ENCODE data around the gene MYL12A.
"Not testable (repeated sequence)": the region's sequence is repeated elsewhere in the genome, so short reads cannot be mapped to it uniquely, and the experiment has no call there.

The MYL12A gene

DNA sequence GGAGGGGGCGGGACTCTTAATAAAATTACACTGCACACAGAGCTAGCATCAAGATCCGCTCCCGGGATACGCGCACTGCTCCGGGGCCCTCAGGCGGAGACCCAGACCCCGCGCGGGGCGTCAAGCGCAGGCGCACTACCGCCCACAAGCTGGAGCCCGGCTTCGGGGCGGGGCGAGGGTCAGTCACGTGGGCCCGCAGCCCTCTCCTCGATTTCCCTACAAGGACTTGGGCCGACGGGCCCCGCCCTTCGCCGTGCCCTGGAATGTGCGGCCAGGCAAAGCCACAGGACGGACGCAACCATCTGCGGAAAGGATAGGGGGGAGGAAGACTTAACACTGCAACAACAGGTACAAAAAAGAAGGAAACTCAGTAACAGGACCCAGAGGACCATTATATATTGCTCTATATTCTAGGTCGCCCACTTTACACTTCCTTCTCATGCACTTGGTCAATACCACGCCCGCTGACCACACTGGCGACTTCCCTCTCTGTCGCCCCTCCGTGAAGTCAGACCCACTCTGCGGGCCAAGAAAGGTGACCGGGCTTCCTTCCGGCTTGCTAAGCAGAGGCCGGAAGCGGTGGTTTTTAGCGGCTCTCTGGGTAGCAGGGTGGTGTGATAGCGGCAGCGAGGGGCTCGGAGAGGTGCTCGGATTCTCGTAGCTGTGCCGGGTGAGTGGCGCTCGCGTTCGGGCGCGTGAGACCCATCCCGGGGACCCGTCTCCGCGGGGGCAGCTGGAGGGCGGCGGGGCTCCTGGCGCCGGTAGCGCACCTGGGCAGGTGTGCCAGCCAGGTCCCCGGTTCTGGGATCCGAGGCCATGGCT, at the start of gene MYL12A:
Gene MYL12A, plus strand, starts transcription at position 562 of the 822 bp plus-strand sequence. CDS start 5,447 bp downstream, outside the sequence.
- peak; percentile 98 for DNase-seq

DNA sequence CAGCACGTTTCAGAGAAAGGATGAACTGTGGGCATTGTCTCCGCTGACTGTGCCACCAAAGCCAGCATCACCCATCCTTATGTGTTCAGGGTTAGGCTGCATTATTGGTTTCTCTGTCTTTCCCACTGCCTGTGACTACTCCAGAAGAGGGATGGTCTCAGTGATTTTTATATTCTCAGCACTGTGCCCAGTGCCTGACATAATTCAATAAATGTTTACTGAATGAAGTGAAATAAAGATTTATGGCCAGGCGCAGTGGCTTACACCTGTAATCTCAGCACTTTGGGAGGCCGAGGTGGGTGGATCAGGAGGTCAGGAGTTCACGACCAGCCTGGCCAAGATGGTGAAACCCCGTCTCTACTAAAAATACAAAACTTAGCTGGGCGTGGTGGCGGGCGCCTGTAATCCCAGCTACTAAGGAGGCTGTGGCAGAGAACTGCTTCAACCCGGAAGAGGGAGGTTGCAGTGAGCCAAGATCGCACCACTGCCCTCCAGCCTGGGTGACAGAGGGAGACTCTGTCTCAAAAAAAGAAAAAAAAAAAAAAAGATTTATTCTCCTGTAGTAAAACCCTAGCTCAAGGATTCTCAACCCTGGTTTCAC, 49.2 kb upstream of the MYL12A start:
- DNase-seq, result not testable (repeated sequence)

GRCh38 chr18:3199942-3200645, 47.5 kb upstream of the MYL12A start:
- DNase-seq, result no peak

DNA sequence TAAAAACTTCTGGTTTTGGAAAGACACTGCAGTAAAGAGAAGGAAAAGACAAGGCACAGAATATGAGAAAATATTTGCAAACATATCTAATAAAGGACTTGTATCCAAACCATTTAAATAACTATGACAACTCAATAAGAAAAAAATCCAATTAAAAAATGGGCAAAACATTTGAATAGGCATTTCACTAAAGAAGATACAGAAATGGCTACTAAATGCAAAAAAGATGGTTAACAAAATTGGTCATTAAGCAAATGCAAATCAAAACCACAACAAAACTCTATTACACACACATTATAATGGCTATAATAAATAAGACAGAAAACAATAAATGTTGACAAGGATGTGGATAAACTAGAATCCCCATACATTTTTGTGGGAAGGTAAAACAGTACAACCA, 42.4 kb upstream of the MYL12A start:
- no peak for DNase-seq

- no peak for DNase-seq
Observed at GRCh38 chr18:3207565-3207964, 40.0 kb upstream of the MYL12A start.

DNA sequence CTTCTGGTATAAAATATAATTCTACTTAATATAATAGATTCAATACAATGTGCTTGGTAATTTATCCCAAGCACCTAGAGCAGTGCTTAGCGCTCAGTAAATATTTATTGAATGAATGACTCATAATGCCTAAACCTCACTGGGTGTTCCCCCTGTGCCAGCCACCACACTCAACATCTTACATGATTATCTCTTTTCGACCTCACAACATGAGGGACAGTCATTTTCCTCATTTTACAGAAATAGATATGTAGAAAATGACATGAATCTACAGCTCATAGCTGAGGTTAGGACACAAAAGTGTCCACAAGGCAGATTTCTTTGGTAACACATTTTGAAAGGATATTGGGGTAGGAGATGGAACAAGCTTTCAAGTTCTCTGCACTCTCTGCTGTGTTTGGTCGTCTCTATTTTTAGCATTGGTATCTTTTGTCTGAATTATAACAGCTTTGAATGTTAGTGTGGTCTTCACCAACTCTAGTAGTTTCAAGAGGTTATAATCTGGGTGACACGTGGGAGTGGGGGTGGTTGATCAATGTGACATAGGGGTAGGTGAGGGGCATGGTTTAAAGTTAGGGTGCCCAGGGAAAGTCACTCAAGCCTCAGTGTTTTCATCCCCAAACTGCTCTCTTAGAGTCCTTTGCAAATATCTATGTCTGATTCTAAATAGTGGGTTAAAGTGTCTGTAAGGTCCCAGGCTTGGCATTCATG, 37.6 kb upstream of the MYL12A start:
- peak; percentile 24 for DNase-seq

GRCh38 chr18:3211236-3211992, 36.2 kb upstream of the MYL12A start:
- DNase-seq, result no peak

DNA sequence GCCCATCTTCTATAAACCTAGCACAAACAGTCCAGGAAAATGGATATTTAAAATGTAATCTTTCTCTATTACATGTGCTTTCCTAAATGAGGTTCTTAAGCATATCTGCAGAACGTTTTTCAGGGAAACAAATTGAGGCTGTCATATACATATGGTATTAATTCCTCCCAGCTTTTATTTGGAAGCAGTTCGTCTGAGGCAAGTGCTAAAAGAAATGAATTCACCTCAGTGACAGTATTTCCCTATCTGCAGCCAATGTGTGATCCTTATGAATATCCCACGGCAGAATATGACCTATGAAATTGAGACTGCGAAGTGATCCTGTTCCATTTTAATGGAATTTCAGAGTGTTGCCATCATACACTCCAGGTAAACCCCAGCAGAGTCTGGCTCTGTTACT, 34.9 kb upstream of the MYL12A start:
- DNase-seq, result no peak

GRCh38 chr18:3213300-3214059, 34.1 kb upstream of the MYL12A start:
- no peak for DNase-seq

- no peak for DNase-seq
Observed at GRCh38 chr18:3214855-3215637, 32.6 kb upstream of the MYL12A start.

GRCh38 chr18:3216987-3217386, 30.6 kb upstream of the MYL12A start:
- no peak for DNase-seq

DNA sequence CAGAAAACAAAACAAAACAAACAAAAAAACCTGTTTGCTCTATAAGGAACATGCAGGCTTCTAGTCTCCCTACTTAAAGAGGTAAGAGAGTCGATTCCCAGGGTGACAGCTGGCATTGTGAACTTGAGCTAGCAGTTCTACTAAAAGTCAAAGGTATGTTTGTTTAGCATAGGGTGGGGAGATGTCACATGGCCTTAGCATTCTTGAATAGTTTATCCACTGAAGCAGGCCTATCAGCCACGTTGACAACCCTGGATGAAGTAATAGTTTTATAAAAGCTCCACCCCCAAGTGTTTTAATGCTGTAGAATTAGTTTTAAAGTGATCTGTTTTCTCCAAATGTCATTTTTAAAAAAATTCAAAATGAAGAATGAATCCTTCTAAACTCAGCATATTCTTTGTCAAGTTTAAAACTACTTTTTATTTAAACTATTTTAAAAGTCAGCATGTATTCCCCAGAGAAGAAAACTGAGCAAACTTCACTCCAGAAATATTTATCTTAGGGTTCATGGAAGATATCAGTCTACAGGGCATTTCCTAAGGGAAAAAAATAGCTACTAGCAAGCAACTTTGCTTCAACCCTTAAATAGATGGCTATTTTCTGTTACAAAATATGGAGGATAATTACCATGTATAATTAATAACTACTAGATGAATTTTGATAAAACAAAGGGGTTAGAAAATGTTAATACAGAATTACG, 29.5 kb upstream of the MYL12A start:
- no peak for DNase-seq

DNA sequence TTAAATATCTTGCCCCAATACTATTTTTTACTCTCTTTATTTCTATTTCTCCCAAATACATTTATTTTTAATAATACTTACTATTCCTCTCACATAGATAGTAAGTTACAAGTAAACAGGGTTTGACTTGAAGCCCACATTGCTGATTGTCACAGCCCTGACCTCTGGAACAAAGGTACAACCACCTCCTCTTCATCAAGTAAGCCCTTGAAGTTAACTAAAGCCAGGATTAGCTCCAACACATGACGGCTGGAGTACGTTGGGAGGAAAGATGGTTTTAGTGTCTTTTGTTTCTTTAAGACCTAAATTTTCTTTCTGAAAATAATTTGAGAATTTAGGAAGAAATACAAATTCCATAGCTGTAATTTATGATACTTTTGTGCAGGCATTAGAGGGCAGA, 28.8 kb upstream of the MYL12A start:
- DNase-seq, result no peak

DNA sequence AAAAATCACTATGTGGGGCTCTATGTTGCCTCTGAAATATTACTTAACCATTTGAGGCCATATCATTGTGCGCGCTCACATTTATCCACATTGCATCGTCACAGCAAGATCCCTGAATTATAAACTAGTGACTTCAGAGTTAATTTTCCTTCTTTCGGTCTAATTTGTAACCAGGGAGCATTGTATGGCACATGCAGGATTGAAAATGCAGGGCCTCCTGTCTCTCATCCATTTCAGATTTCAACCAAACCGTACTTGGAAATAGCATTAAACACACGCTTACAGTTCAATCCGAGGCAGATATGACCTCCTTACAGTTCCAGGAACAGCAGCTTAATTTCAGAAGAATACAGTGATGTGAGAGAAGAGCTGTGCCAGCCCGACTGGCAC, 28.4 kb upstream of the MYL12A start:
- DNase-seq, result no peak

GRCh38 chr18:3219631-3220335, 27.8 kb upstream of the MYL12A start, which contains the start of gene MYOM1:
Gene MYOM1 (minus strand): TSS chr18:3219968. CDS start chr18:3215223, 4,745 bp downstream.
- DNase-seq, result no peak

GRCh38 chr18:3220868-3221267, 26.7 kb upstream of the MYL12A start:
- not testable (repeated sequence) for DNase-seq

DNA sequence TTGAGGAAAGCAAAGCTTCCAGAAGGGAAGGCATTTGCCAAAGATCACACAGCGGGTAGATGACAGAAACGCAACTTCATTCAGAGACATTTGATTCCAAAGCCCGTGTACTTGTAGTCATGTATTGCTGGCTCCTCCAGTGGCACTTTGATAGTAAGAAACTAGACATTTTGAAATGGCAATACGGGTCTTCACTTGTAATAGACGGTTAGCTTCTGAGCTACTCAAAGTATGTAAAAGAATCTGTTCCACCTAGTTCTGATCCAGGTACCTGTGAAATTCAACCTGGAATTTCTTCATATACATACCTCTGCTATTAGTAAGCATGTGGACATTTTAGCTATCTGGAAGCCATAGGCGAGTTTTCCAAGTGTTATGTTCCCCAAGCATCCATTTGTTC, 26.1 kb upstream of the MYL12A start:
- DNase-seq, result no peak

DNA sequence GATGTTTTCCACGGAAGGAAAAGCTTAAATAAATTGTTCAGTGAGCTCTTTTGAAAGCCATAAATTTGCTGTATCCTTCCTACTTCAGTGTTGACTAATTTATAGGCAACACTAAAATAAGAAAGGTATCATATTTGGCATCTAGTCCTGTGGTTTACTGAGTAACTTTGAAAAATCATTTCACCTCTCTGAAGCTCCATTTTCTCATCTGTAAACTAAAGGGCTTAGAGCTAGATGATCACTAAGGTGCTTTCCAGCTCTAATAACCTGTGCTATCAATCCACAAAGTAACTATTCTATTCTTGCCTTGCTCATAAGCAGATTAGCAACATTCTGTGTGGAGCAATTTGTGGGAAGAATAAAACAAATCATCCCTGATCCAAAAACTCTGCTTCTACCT, 24.2 kb upstream of the MYL12A start:
- DNase-seq, result no peak

DNA sequence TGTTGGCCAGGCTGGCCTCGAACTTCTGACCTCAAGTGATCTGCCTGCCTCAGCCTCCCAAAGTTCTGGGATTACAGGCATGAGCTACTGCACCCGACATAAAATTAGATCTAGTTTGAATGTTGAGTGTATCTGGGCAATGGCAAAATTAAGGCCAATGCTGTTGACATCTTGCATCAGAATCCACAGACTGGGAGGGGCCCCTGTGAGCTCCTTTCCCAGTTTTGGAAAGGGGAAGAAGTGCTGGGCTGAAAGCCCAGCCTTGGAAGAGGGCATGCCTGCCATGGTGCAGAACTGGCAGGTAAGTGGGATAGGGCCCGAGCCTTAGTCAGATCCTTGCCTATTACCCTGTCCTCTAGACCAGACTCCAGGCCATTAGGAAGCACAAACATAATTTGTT, 23.4 kb upstream of the MYL12A start:
- no peak for DNase-seq
